GM19397 (cell line): ENCODE results near the gene SLC6A18.
"Not testable (repeated sequence)": the region's sequence is repeated elsewhere in the genome, so short reads cannot be mapped to it uniquely, and the experiment has no call there.

Source experiments
- ATAC-seq: cut with Tn5 transposase; IDR thresholded peaks from one replicate; pipeline ENCODE4 v1.9.1; 2021; ENCODE audit warnings: mild to moderate bottlenecking, moderate library complexity; ENCODE audit not compliant: unreplicated experiment

The SLC6A18 gene

DNA sequence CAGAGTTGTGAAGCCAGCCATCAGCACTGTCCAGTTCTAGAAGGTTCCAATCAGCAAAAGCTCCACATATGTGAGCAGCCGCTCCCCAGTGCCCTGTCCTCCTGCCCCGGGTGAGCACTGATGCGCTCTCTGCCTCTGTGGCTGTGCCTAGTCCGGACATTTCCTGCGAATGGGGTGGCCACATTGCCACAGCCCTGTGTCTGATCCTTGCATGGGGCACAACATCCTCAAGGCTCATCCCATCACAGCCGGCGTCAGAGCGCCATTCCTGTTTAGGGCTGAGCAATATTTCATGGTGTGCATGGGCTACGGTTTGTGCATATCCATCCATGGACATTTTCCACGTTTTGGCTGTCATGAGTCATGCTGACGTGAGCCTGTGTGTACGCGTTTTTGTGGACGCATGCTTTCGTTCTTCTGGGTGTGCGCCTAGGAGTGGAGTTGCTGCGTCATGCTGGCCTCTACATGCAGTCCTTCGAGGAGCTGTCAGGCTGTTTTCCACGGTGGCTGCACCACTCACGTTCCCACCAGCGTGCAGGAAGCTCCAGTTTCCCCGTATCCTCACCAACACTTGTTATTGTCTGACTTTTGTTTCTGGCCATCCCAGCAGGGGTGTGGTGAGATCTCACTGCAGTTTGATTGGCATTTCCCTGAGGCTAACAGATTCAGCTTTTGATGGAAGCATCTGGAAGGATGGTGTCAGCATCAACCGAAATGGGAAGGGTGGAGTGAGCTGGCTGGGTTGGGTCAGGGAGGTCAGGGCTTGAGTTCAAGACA, 9.7 kb upstream of the SLC6A18 start:
- ATAC-seq, result no peak

- no peak for ATAC-seq
Measured at GRCh38 chr5:1216211-1216917, 8.8 kb upstream of the SLC6A18 start.

DNA sequence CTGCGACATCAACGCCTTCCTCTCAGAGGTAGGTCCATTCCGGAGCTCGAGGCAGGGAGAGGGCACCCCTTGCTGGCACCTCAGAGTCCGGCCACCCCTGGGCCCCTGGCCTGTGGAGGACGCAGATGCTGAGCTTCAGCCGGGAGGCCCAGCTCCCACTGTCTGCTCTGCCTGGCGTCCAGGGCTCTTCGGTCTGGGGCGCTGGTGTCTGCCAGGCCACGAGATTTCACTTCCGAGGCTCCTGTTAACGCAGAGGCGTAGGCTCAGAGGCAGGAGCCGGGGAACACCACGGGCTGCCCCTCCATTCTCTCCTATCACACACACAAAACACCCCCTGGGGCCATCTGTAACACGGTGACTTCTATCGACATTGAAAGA, 8.3 kb upstream of the SLC6A18 start:
- no peak for ATAC-seq

DNA sequence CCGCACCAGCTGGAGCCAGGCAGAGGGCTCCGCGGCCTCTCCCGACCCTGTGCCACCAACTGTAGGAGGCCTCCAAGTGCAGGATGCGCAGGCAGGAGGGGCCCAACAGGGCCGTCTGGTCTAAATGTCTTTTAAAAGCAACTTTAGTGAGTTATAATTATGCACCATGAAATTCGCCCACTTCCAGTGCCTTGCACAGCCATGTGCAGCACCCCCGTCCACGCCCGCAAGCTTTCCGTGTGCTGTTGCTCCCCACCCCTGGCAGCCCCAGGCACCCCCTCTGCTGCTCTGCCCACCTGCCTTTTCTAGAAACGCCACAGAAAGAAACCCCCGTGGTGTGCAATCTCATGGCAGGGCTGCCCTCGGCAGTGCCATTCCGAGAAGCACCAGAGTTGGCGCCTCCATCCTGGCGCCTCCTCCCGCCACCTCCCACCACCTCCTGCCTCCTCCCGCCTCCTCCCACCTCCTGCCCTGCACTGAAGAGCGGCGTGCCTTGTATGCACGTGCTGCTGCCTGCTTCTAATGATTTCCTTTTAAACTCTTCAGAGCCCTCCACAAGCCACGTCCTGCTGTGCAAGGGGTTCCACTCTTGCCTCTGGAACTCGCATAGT, 7.5 kb upstream of the SLC6A18 start:
- ATAC-seq, result no peak

DNA sequence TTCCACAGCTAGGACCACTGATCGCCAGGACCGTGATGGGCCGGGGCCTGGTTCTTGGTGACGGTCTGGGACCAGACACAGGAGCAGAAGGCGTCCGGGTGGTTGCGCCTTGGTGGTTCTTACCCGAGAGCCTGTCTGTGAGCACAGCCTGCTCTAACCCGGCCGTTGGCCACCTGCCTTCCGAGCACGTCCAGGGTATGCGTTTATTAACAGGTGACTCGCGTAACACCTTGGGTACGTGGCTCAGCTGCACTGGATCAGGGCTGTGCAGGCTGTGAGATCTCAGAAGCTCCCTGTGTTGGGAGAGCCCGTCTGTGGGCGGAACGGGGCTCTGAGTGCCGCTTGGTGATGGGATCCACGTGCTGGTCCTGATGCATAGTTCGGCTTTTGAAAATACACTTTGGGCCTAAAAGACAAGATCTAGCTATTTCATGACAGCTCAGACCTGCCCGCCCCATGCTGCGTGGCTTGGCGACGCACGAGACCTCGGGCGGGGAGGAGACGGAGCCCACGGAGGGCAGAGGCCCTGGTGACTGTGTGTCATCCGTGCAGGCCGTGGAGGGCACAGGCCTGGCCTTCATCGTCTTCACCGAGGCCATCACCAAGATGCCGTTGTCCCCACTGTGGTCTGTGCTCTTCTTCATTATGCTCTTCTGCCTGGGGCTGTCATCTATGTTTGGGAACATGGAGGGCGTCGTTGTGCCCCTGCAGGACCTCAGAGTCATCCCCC, 6.7 kb upstream of the SLC6A18 start:
- ATAC-seq, result no peak

GRCh38 chr5:1219098-1219767, 5.9 kb upstream of the SLC6A18 start:
- no peak for ATAC-seq

DNA sequence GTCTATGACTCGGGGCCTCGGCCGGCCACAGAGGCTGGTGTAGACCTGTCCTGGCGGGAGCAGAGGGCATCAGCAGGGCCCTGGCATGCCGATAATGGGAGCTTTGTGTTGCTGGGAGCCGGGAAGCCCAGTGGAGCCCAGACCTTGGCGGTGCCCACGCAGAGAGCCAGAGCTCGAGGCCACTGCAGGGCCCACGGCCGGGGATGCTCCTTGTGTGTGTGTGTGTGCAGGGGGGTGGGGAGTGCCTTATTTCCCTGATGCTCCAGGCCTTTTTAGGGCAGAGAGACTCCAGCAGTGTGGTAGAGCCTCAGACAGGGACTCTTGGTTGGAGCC, 5.4 kb upstream of the SLC6A18 start:
- no peak for ATAC-seq

DNA sequence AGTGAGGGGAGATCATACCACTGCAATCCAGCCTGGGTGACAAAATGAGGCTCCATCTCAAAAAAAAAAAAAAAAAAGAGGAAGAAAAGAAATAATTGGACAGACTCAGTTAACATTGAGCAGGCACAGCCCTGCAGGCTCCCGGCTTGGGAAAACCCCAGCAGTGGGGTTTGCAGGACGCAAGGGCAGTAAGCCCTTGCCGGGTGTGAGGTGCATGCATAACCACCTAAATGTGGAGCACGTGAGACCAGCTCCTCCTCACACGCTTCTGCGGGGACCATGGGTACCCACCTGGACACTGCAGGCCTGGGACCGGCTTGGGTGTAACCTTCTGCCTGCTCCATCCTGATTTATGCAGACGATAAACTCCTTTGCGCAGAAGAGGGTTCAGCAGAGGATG, 4.8 kb upstream of the SLC6A18 start:
- ATAC-seq, result no peak

DNA sequence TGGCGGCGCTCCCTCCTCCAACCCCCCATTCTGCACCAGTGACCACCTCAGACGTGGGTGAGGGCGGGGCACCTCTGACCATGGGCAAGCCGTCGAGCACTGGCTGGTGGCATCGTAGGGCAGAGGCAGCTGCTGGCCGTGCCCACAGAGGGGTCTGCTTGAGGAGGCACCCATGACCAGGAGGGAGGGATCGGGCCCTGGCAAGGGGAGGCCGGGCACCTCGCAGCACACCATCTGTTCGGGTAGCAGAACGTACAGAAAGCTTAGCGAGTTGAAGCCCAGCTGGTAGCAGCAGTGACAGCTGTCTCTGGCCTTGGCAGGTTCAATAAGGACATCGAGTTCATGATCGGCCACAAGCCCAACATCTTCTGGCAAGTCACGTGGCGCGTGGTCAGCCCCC, 4.3 kb upstream of the SLC6A18 start:
- ATAC-seq, result no peak

GRCh38 chr5:1221721-1222120, 3.5 kb upstream of the SLC6A18 start:
- no peak for ATAC-seq

GRCh38 chr5:1222147-1222546, 3.0 kb upstream of the SLC6A18 start:
- ATAC-seq, result no peak

DNA sequence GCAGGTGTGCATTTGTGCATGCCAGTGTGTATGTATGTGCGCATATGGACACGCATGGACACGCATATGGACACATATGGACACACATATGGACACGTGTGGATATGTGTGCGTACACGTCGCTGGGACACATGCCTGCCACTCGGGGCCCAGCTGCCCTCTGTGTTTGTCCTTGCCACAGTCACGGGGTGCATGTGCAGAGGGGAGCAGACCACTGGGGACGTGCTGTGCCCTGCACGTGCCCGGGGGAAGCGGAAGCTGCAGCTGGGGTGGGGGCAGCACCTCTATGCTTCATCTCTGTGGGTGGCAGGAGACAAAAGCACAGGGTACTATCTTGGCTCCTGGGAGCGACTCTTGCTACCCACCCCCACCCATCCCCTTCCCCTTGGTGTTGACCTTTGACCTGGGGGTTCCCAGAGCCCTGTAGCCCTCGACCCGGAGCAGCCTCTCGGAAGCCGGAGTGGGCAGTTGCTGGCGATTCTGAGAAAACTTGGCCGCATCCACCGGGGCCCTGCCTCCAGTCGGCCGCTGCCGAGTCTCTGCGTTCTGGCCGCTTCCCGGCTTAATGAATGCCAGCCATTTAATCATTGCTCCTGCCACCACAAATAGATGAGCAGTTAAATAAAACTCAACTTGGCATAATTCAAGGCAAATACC, 2.4 kb upstream of the SLC6A18 start:
- ATAC-seq, result no peak

GRCh38 chr5:1223278-1223670, 1.9 kb upstream of the SLC6A18 start:
- ATAC-seq, result no peak

DNA sequence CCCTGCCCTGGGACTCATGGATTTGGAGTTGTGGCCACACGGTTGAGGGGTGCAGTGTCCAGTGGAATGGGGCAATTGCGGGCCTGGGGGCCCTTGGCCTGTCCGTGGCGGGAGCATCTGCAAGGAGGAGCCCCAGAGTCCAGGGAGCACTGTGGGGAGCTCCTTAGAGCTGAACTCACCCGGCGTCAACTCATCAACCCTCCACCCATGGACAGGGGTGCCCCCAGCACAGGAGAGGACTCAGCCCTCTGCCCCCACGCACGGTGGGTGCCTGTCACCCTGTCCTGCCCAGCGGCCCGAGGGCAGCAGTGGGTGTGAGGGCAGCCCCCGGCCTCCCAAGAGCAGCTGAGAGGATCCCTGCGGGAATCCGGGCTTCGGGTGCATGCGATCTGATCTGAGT, 550 bp upstream of the SLC6A18 start:
- ATAC-seq, result no peak

DNA sequence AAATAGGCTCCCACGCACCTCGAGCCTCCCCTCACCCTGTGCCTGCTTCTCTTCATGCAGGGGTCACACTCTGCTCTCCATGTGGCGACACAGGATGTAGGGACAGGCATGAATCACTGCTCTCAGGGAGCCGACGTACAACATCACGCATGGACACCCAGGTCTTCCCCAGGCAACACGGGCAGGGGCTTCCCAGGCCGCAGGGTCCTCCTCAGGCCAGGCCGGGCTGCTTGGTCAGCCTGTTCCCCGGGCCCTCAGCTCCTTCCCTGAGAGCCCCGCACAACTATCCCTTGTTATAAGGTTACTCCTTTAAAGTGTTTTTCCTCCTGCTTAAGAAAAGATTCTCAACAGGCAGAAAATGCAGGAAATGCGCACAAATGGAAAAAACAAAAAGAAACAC, 1.1 kb downstream of the SLC6A18 start:
- ATAC-seq, result no peak

DNA sequence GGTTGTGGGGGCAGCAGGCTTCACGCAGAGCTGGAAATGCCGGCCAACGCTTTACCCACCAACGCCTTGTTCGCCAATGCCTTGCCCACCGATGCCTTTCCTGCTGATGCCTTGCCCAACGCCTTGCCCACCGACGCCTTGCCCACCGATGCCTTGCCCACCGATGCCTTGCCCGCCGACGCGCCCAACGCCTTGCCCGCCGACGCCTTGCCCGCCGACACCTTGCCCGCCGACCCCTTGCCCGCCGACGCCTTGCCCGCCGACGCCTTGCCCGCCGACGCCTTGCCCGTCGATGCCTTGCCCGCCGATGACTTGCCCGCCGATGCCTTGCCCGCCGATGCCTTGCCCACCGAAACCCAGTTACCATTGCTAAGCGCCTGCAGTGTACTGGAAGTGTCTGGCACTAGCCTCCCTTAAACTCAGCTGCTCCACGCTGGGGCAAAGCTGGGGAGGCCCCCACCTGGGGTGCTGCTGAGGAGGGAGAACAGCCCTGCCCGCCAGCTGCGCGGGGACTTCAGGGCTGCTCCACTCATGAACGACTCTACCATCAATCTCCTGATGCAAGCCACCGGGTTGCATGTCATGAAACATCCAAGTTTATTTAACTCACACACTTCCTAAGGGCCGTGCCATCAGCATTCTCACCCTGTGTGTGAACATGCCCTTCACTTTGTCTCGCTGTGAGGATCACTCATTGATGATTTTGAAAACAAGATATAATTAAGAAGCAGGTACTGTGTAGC, 1.8 kb downstream of the SLC6A18 start:
- ATAC-seq, result no peak

DNA sequence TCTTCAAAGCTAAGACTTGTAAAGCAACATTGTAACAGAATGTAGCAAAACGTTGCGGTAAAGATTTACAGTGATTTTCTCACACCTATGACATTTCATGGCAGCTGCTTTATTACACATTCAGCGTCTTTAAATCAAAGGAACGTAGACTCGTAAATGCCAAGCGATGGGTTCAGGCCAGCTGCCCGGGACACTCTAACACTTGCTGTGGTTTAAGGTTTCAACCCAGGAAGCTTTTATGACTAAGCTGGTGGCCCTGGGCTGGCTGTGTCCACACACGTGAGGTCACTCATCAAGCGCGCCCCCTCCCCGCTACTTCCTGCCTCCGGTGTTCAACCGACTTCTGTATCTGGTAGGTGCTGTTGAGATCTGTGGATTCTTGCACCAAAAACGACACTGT, 2.5 kb downstream of the SLC6A18 start:
- no peak for ATAC-seq

GRCh38 chr5:1228120-1228519, 2.9 kb downstream of the SLC6A18 start:
- no peak for ATAC-seq

DNA sequence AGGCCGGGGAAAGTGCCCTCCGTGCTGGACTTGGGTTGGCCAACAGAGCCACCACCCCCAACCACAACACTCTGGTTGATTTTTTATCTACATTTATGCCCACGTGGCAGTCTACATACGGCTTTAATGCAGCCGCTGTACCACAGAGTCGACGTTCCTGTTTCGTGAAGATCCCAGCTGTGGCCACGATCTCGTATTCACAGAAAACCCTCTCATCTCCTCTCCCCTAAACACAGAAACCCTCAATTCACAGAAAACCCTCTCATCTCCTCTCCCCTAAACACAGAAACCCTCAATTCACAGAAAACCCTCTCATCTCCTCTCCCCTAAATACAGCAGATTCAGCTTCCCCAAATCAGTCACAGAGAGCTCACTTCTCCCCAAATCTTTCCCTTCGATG, 3.8 kb downstream of the SLC6A18 start:
- not testable (repeated sequence) for ATAC-seq

- ATAC-seq, result no peak
Measured at GRCh38 chr5:1229822-1230221, 4.6 kb downstream of the SLC6A18 start.
